MCF 10A (cell line): ENCODE measurements around the gene FAM241B. TPM values are rescaled to one million over a fixed set of nuclear protein-coding genes. Genes with fewer than 3 reads are reported as not detected.

Experiments
- BruUV-seq: library from RNA; stranded (reverse); fragments of 400-500 nt; replicated peaks from 2 replicates; lab custom pipeline; 2021; lab: Mats Ljungman, UMichigan
- CTCF ChIA-PET: fragments of 300-600 bp; sonication (Branson Sonifier 250); formaldehyde crosslinking; extraction: SDS; loops from one replicate; lab custom pipeline; 2021; ENCODE audit warnings: antibody characterized with exemption, inconsistent platforms; lab: Yijun Ruan, JAX
- POLR2A ChIA-PET: fragments of 300-600, 350-650 bp; sonication (Branson Sonifier 250); formaldehyde crosslinking; extraction: SDS; loops from one replicate; lab custom pipeline; 2020; ENCODE audit warnings: antibody characterized with exemption, inconsistent platforms; lab: Yijun Ruan, JAX
- DNase-seq: peaks from one replicate; pipeline ENCODE4 v3.0.0-alpha.2; 2018; ENCODE audit not compliant: unreplicated experiment
- H3K27ac Mint-ChIP-seq: one replicate; pipeline ENCODE4 v1.8.0; 2022; ENCODE audit warnings: mild to moderate bottlenecking, low read depth, mixed read lengths; ENCODE audit not compliant: unreplicated experiment
- H3K27me3 Mint-ChIP-seq: one replicate; pipeline ENCODE4 v1.8.0; 2022; ENCODE audit warnings: mixed read lengths; ENCODE audit not compliant: insufficient read depth, unreplicated experiment
- H3K36me3 Mint-ChIP-seq: one replicate; pipeline ENCODE4 v1.8.0; 2022; ENCODE audit warnings: mild to moderate bottlenecking, moderate library complexity, mixed read lengths; ENCODE audit not compliant: insufficient read depth, unreplicated experiment
- H3K4me1 Mint-ChIP-seq: one replicate; pipeline ENCODE4 v1.8.0; 2022; ENCODE audit warnings: mixed read lengths; ENCODE audit not compliant: insufficient read depth, unreplicated experiment
- H3K4me3 Mint-ChIP-seq: one replicate; pipeline ENCODE4 v1.8.0; 2022; ENCODE audit warnings: mild to moderate bottlenecking, moderate library complexity, mixed read lengths; ENCODE audit not compliant: unreplicated experiment
- H3K9me3 Mint-ChIP-seq: one replicate; pipeline ENCODE4 v1.8.0; 2022; ENCODE audit warnings: mixed read lengths; ENCODE audit not compliant: unreplicated experiment
- intact Hi-C: fragments of 100-400 bp; cut with micrococcal nuclease; formaldehyde crosslinking; loops from 2 replicates; pipeline ENCODE4 v1.14.1; 2022
- total RNA-seq: library from RNA; stranded (reverse); gene quantifications from 2 replicates; pipeline ENCODE4 v1.2.3, GENCODE V29; 2022
- TF ChIP-seq, protein P1 (sequence below): fragments of 200-600 bp; IDR thresholded peaks from one replicate; pipeline ENCODE4 v1.8.0; 2022; ENCODE audit warnings: antibody characterized with exemption, mild to moderate bottlenecking; ENCODE audit not compliant: unreplicated experiment

Gene FAM241B
- total RNA-seq, 1 experiment from 2014 or later, result 7.5 TPM

DNA sequence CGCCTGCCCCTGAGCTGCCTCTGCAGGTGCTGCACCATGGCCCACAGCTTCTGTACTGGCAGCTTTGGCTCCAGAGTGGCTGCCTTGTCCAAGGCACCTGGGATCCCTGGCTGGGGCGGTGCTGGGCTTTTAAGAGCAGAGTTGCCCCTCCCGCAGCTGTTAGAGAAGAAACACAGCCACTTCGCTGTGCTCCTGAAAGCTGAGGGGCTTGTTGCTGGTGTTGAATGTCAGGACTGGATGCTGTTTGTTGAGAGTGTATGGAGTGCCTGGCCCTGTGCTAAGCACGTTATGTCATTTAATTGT, 6.2 kb downstream of the FAM241B start:
- BruUV-seq, result no TSS peak
- peaks cover under 1% of the 10 kb centered on the region for H3K36me3 Mint-ChIP-seq
- POLR2A ChIA-PET, result interaction anchor here (0.8 to 1.7 kb wide), 3 partner anchors 121 to 126 kb away, joined by 4 to 6 read pairs (median 4); no protein-coding TSS in a partner anchor

DNA sequence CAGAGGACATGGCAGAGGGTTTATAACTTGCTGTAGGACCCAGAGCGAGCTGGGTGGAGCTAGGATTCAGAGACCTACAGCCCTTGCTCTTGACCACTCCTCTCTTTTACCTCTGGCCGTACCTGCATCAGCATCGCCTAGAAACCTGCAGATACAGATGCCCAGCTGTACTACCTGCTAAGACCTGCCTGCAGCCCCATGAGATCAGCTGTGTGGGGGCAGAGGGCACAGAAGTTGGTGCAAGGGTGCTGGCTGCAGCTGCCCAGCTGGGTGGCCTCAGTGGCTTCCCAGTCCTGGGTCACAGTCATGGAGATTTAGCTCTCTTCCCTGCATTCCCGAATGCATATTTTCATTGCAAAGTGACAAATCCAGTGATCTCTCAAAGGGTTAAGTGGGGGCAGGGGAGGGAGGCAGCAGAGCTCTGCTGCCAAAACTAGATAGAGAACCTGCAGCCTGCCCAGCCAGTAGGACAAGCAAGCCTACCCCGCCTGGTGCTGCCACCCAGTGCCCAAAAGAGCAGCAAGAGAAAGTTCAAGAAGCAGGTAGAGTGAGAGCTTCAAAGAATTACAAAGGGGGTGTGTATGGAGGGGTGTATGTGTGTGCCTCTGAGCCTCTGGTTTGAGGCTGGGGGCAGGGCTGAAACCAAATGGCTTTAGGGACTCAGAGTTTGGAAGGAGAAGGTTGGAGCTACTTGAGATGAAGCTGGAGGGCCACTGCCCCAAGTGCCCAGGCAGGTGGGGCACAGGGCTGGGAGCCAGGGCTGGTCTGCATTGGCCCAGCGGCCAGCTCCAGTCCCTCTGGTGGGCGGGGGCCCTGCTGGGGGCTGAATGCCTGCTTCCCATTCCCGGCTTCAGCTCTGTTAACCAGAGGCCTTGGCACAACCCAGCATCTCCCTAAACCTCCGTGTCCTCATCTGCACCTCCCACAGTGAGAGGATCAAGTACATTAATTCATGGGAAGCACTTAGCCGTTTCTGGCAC, 6.9 kb downstream of the FAM241B start:
- H3K9me3 Mint-ChIP-seq, result no peaks in the 10 kb centered on the region
- peaks cover 23% of the 10 kb centered on the region for H3K4me1 Mint-ChIP-seq
- POLR2A ChIA-PET, result interaction anchor here (0.8 to 1.7 kb wide), 5 partner anchors 41 to 131 kb away, joined by 3 to 6 read pairs (median 4); no protein-coding TSS in a partner anchor
- H3K27ac Mint-ChIP-seq, result no peak overlapping the region
- H3K4me3 Mint-ChIP-seq, result no peak overlapping the region
- intact Hi-C loops, result loop anchor here (5.0 kb wide), 1 partner anchor 210 kb away; no protein-coding TSS in a partner anchor
- CTCF ChIA-PET, result interaction anchor here (0.6 to 11.8 kb wide), 37 partner anchors 9 to 541 kb away, joined by 3 to 248 read pairs (median 4); no protein-coding TSS in a partner anchor
- TF ChIP-seq, protein P1, sequence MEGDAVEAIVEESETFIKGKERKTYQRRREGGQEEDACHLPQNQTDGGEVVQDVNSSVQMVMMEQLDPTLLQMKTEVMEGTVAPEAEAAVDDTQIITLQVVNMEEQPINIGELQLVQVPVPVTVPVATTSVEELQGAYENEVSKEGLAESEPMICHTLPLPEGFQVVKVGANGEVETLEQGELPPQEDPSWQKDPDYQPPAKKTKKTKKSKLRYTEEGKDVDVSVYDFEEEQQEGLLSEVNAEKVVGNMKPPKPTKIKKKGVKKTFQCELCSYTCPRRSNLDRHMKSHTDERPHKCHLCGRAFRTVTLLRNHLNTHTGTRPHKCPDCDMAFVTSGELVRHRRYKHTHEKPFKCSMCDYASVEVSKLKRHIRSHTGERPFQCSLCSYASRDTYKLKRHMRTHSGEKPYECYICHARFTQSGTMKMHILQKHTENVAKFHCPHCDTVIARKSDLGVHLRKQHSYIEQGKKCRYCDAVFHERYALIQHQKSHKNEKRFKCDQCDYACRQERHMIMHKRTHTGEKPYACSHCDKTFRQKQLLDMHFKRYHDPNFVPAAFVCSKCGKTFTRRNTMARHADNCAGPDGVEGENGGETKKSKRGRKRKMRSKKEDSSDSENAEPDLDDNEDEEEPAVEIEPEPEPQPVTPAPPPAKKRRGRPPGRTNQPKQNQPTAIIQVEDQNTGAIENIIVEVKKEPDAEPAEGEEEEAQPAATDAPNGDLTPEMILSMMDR, result peak; percentile 45
- H3K36me3 Mint-ChIP-seq, result peaks cover 6% of the 10 kb centered on the region
- DNase-seq, result peak; percentile 39
- no peaks in the 10 kb centered on the region for H3K27me3 Mint-ChIP-seq
- no TSS peak for BruUV-seq

More for the DNA sequence above, 6.2 kb downstream of the FAM241B start:
- Mint-ChIP-seq H3K27me3 (no peaks in the 10 kb centered on the region), H3K4me1 (peaks cover 23% of the 10 kb centered on the region), H3K4me3 (no peak overlapping the region), H3K27ac (no peak overlapping the region), H3K9me3 (no peaks in the 10 kb centered on the region)
- TF ChIP-seq, protein P1, result no peak
- CTCF ChIA-PET, result interaction anchor here (0.6 to 11.8 kb wide), 16 partner anchors 8 to 323 kb away, joined by 3 to 248 read pairs (median 6); no protein-coding TSS in a partner anchor
- DNase-seq, result no peak
- intact Hi-C loops, result loop anchor here (5.0 kb wide), 1 partner anchor 209 kb away; no protein-coding TSS in a partner anchor

DNA sequence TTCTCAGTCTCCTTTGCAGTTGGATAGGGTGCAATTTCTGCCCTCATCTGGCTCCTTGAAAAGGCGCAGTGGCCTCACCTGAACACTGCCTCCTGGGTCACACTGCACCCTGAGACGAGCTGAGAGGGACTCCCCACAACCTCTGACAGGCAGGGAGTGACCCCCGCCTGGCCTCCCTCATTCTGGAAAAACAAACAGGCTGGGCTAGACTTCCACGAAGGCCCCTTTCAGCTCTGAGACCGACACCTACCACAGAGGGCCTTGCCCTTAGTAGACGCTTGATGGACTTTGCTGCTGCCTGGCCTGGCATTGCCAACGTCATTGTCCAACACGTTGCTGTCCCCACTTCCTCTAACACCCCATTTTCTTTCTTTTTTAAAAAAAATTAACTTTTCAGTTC, 8.6 kb downstream of the FAM241B start:
- peaks cover 6% of the 10 kb centered on the region for H3K36me3 Mint-ChIP-seq
- ChIA-PET CTCF (interaction anchor here (0.6 to 11.8 kb wide), 21 partner anchors 8 to 661 kb away, joined by 3 to 248 read pairs (median 4); no protein-coding TSS in a partner anchor), POLR2A (interaction anchor here (0.8 to 1.0 kb wide), 2 partner anchors 119 to 123 kb away, joined by 3 read pairs; no protein-coding TSS in a partner anchor)

More for the DNA sequence above, 8.6 kb downstream of the FAM241B start:
- intact Hi-C loops, result loop anchor here (1.0 to 5.0 kb wide), 3 partner anchors 123 to 229 kb away; no protein-coding TSS in a partner anchor
- H3K4me1 Mint-ChIP-seq, result peaks cover 23% of the 10 kb centered on the region
- H3K9me3 Mint-ChIP-seq, result no peaks in the 10 kb centered on the region
- H3K27me3 Mint-ChIP-seq, result no peaks in the 10 kb centered on the region
- no peak overlapping the region for H3K4me3 Mint-ChIP-seq
- TF ChIP-seq, protein P1, result no peak
- BruUV-seq, result no TSS peak
- no peak overlapping the region for H3K27ac Mint-ChIP-seq
- no peak for DNase-seq
